NCI-H1092 treated with DMSO at 0.1 percent for 48 hours (cell line): ENCODE measurements around the gene SLC9A6.
"Not testable (repeated sequence)": the region's sequence is repeated elsewhere in the genome, so short reads cannot be mapped to it uniquely, and the experiment has no call there.

Experiments used
- DNase-seq: peaks from one replicate; lab custom pipeline; 2025; lab: John Stamatoyannopoulos, UW

SLC9A6 gene

GRCh38 chrX:136063340-136064079 is 78.3 kb downstream of the SLC9A6 start:
- DNase-seq, result no peak

GRCh38 chrX:136064661-136065043 is 79.4 kb downstream of the SLC9A6 start:
- DNase-seq, result no peak

GRCh38 chrX:136065044-136065671 is 79.9 kb downstream of the SLC9A6 start:
- DNase-seq, result no peak

GRCh38 chrX:136067097-136067496 is 81.9 kb downstream of the SLC9A6 start:
- no peak for DNase-seq

GRCh38 chrX:136067966-136068365 is 82.7 kb downstream of the SLC9A6 start:
- no peak for DNase-seq

GRCh38 chrX:136076942-136077341 is 91.7 kb downstream of the SLC9A6 start:
- DNase-seq, result no peak

- no peak for DNase-seq
Observed at GRCh38 chrX:136080766-136081165, 95.5 kb downstream of the SLC9A6 start.

GRCh38 chrX:136086521-136086920 is 101.3 kb downstream of the SLC9A6 start:
- DNase-seq, result no peak

- DNase-seq, result not testable (repeated sequence)
Observed at GRCh38 chrX:136091898-136092297, 106.7 kb downstream of the SLC9A6 start.

GRCh38 chrX:136094962-136095361 is 109.7 kb downstream of the SLC9A6 start:
- no peak for DNase-seq
